Fibroblast of villous mesenchyme (primary cell): ENCODE results near the gene MED12L. TPM values are rescaled to one million over a fixed set of nuclear protein-coding genes. Genes with fewer than 3 reads are reported as not detected.

ENCODE experiments used
- DNase-seq: peaks from one replicate; pipeline ENCODE4 v3.0.0-alpha.2; 2010; ENCODE audit warnings: low read depth
- H3K4me3 ChIP-seq: 2 replicates; pipeline ENCODE4 v1.5.1; 2011; ENCODE audit warnings: low read depth, mild to moderate bottlenecking, low read length
- CTCF ChIP-seq: IDR thresholded peaks from 2 replicates; pipeline ENCODE4 v1.5.1; 2012; ENCODE audit warnings: low read depth, mild to moderate bottlenecking, low read length; ENCODE audit not compliant: insufficient read depth
- total RNA-seq: library from RNA; depleted of rRNA; stranded (reverse); fragments of >200 nt; gene quantifications from 2 replicates; pipeline ENCODE4 v1.2.3, GENCODE V29; 2012

Gene MED12L
- total RNA-seq, 1 donor, result 1.3 TPM

GRCh38 chr3:151328298-151328995, 243.0 kb downstream of the MED12L start:
- no peak overlapping the region for H3K4me3 ChIP-seq
- DNase-seq, result no peak
- no peak for TF ChIP-seq CTCF

- no peak for DNase-seq
- no peak within 1 kb of the TSS for H3K4me3 ChIP-seq
- TF ChIP-seq CTCF, result no peak
Observed at GRCh38 chr3:151329363-151329762, 243.9 kb downstream of the MED12L start, which contains the start of gene P2RY13. Gene P2RY13, minus strand, starts transcription at chr3:151329549. Its CDS starts 21 bp downstream, at chr3:151329528.

GRCh38 chr3:151330379-151330778, 244.9 kb downstream of the MED12L start:
- no peak for DNase-seq
- no peak overlapping the region for H3K4me3 ChIP-seq
- TF ChIP-seq CTCF, result no peak

- no peak for DNase-seq
- no peak for TF ChIP-seq CTCF
- no peak overlapping the region for H3K4me3 ChIP-seq
Observed at GRCh38 chr3:151330899-151331298, 245.4 kb downstream of the MED12L start.

- DNase-seq, result no peak
- no peak overlapping the region for H3K4me3 ChIP-seq
- TF ChIP-seq CTCF, result no peak
Observed at GRCh38 chr3:151331696-151332095, 246.2 kb downstream of the MED12L start.

- no peak for TF ChIP-seq CTCF
- peak overlapping the region; percentile 17 for H3K4me3 ChIP-seq
- peak; percentile 73 for DNase-seq
Observed at GRCh38 chr3:151345859-151346258, 260.4 kb downstream of the MED12L start.

- no peak overlapping the region for H3K4me3 ChIP-seq
- DNase-seq, result no peak
Observed at GRCh38 chr3:151346292-151346691, 260.8 kb downstream of the MED12L start.

More at GRCh38 chr3:151346292-151346691, 260.8 kb downstream of the MED12L start:
- no peak for TF ChIP-seq CTCF
